ENCODE data around the gene IGFL4. TPM values are rescaled to one million over a fixed set of nuclear protein-coding genes. Genes with fewer than 3 reads are reported as not detected.
"Not testable (repeated sequence)": the region's sequence is repeated elsewhere in the genome, so short reads cannot be mapped to it uniquely, and the experiment has no call there.

IGFL4 gene
- total RNA-seq, 2 experiments from 2014 or later = not detected

DNA sequence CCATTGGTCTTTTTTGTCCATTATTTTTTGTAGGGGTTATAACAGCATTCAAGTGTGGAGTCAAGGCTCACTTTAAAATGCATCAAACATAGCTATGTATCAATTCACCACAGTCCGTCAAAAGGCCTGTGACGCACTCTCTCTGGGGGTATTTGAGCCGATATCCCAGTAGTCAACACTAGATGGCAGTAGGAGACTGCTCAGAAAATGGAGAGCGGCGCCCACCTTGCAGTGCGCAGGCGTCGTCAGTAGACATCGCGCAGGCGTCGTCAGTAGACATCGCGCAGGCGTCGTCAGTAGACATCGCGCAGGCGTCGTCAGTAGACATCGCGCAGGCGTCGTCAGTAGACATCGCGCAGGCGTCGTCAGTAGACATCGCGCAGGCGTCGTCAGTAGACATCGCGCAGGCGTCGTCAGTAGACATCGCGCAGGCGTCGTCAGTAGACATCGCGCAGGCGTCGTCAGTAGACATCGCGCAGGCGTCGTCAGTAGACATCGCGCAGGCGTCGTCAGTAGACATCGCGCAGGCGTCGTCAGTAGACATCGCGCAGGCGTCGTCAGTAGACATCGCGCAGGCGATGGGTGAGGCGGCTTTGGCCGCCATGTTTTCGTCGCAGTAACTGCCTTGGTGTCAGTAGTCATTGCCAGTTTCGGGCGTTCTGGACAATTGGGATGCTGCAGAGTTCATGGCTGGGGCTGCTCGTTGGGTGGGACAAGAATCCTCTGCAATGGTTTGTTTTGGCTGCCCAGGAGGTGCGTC, 38.0 kb upstream of the IGFL4 start:
- Mint-ChIP-seq H3K4me1 (ENCODE audit: low read depth) (peaks cover 11% of the 10 kb centered on the region), H3K27me3 (peaks cover 76% of the 10 kb centered on the region)
- H3K27ac Mint-ChIP-seq; H3K9me3 Mint-ChIP-seq; H3K4me3 Mint-ChIP-seq; POLR2A ChIA-PET; H3K36me3 Mint-ChIP-seq (ENCODE audit: low read depth): not testable (repeated sequence)
- DNase-seq = peak; percentile 48
- TF ChIP-seq, protein P1, sequence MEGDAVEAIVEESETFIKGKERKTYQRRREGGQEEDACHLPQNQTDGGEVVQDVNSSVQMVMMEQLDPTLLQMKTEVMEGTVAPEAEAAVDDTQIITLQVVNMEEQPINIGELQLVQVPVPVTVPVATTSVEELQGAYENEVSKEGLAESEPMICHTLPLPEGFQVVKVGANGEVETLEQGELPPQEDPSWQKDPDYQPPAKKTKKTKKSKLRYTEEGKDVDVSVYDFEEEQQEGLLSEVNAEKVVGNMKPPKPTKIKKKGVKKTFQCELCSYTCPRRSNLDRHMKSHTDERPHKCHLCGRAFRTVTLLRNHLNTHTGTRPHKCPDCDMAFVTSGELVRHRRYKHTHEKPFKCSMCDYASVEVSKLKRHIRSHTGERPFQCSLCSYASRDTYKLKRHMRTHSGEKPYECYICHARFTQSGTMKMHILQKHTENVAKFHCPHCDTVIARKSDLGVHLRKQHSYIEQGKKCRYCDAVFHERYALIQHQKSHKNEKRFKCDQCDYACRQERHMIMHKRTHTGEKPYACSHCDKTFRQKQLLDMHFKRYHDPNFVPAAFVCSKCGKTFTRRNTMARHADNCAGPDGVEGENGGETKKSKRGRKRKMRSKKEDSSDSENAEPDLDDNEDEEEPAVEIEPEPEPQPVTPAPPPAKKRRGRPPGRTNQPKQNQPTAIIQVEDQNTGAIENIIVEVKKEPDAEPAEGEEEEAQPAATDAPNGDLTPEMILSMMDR (IDR thresholded peaks at IDR 0.05) = peak; percentile 34
- intact Hi-C loops (cut with micrococcal nuclease) = loop anchor here (10.0 kb wide), 1 partner anchor 54 kb away; the partner anchor contains the start of gene PGLYRP1
- CTCF ChIA-PET = interaction anchor here (0.6 to 7.7 kb wide), 19 partner anchors 8 to 202 kb away, joined by 3 to 92 read pairs (median 4); no protein-coding TSS in a partner anchor
- peak; percentile 69 for ATAC-seq

DNA sequence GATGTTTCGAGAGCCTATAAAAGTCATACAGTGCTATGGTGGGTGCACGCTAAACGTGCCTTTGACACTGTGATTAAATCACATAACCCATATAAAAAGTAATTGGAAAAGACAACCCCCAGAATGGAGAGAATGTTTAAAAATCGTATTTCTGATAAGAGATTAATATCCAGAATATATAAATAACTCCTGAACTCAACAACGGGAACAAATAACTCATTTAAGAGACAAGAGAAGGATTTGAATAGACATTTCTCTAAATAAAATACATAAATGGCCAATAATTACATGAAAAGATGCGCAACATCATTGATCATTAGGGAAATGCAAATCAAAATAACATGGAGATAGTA, 37.0 kb upstream of the IGFL4 start:
- POLR2A ChIA-PET = no interaction called here
- no peak overlapping the region for H3K27ac Mint-ChIP-seq
- CTCF ChIA-PET = interaction anchor here (0.6 to 7.7 kb wide), 22 partner anchors 7 to 188 kb away, joined by 3 to 92 read pairs (median 4); no protein-coding TSS in a partner anchor

DNA sequence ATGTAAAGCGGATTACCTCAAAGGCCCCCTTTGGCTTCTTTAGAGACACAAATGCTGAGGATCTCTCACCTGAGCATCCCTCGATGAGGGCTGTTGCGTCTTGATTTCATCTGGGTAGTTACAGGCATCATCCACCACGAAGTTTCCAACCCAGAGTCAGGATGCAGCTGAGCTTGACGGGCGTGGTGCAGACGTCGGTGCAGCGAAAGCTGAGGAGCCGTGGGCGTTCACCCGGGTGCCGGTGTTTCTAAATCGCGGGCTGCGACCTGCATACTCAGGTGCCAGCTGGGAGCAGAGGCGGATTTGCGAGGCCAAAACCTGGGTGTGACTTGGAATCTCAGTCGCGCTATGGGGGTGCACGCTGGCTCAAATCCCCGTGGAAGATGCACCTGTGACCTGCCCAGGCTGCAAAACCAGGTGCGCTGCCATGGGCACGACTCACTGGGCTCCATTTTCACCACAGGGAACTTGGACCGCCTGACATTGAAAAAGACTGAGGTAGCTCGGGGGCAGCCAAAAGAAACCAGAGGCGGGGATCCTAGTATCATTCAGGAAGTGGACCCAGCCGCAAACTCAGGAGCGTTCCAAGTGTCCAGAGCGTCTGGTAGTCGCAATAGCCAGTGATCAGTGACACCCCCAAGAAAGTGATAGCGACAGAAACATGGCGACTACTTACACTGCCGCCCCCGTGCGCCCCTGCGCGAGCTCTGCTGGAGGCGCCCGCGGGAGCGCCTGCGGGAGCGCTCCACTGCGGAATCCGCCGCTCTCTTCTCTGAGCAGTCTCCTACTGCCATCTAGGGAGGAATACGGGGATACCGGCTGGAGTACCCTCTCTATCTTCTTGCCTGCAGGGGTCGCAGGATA, 36.4 kb upstream of the IGFL4 start:
- ATAC-seq = peak; percentile 77
- peaks cover 77% of the 10 kb centered on the region for H3K27me3 Mint-ChIP-seq
- intact Hi-C loops (cut with micrococcal nuclease) = loop anchor here (10.0 kb wide), 1 partner anchor 52 kb away; the partner anchor contains the start of gene PGLYRP1
- CTCF ChIA-PET = interaction anchor here (0.8 to 7.7 kb wide), 14 partner anchors 25 to 189 kb away, joined by 3 to 92 read pairs (median 5); no protein-coding TSS in a partner anchor
- H3K36me3 Mint-ChIP-seq (ENCODE audit: low read depth) = no peaks in the 10 kb centered on the region
- no peaks in the 10 kb centered on the region for H3K9me3 Mint-ChIP-seq
- H3K4me3 Mint-ChIP-seq = no peak overlapping the region
- H3K27ac Mint-ChIP-seq = no peak overlapping the region
- peaks cover 10% of the 10 kb centered on the region for H3K4me1 Mint-ChIP-seq (ENCODE audit: low read depth)
- peak; percentile 62 for DNase-seq
- POLR2A ChIA-PET = no interaction called here
- TF ChIP-seq, protein P1 (IDR thresholded peaks at IDR 0.05) = peak; percentile 67

More for the DNA sequence above, 37.0 kb upstream of the IGFL4 start:
- Mint-ChIP-seq H3K36me3 (ENCODE audit: low read depth) (no peaks in the 10 kb centered on the region), H3K4me1 (ENCODE audit: low read depth) (peaks cover 11% of the 10 kb centered on the region), H3K9me3 (no peaks in the 10 kb centered on the region), H3K4me3 (no peak overlapping the region), H3K27me3 (peaks cover 76% of the 10 kb centered on the region)
- DNase-seq = no peak
- intact Hi-C loops (cut with micrococcal nuclease) = loop anchor here (10.0 kb wide), 1 partner anchor 53 kb away; the partner anchor contains the start of gene PGLYRP1
- ATAC-seq = no peak
- TF ChIP-seq, protein P1 (IDR thresholded peaks at IDR 0.05) = peak; percentile 15

DNA sequence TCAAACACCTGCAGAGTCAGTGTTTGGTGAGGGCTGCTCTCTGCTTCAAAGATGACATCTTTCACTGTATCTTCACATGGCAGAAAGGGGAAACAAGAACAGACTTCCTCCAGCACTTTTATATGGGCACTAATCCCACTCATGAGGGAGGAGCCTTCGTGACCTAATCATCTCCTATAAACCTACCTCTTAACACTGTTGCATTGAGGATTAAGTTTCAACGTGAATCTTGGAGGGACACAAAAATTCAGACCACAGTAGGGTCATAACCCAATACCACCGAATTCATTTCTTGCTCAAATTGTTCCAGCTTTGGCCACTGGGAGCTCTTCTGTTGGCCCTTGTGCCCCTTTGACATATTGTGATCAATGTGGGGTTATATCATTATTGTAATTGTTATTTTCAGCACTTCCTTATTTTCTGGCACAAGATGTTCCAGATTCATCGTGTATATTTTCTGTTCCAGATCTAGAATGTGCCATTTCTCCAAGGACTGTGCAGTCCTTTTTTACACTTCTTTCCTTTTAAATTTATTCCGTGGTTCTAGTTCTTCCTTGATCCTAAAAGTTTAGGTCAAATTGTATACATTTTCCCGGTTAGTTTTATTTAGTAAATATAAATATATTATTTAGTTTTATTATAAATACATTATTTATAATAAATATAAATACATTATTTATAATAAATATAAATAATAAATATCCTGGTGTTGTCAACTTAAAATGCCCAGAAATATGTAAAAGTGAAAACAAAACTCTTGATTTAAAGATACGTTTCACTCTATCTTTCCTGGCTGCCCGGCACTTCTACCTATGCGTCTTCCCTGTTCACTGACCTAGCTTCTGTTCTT, 35.5 kb upstream of the IGFL4 start:
- TF ChIP-seq, protein P1 (IDR thresholded peaks at IDR 0.05) = no peak
- Mint-ChIP-seq H3K27ac (no peak overlapping the region), H3K36me3 (ENCODE audit: low read depth) (no peaks in the 10 kb centered on the region), H3K4me1 (ENCODE audit: low read depth) (peaks cover 4% of the 10 kb centered on the region), H3K27me3 (peaks cover 72% of the 10 kb centered on the region), H3K9me3 (no peaks in the 10 kb centered on the region), H3K4me3 (no peak overlapping the region)
- no peak for ATAC-seq
- ChIA-PET POLR2A (no interaction called here), CTCF (interaction anchor here (1.4 to 7.7 kb wide), 5 partner anchors 44 to 190 kb away, joined by 4 to 92 read pairs (median 7); no protein-coding TSS in a partner anchor)
- no peak for DNase-seq
- intact Hi-C loops (cut with micrococcal nuclease) = loop anchor here (10.0 kb wide), 1 partner anchor 51 kb away; the partner anchor contains the start of gene PGLYRP1
